Kidney (tissue), 14 donors: Measurements from ENCODE around the gene RSRC1. TPM values are rescaled to one million over a fixed set of nuclear protein-coding genes. Genes with fewer than 3 reads are reported as not detected.
"Not testable (repeated sequence)": the region's sequence is repeated elsewhere in the genome, so short reads cannot be mapped to it uniquely, and the experiment has no call there.

ENCODE experiments used
- DNase-seq, 5 donors: peaks; one replicate each; pipeline ENCODE4 v3.0.0-alpha.2; 2013 to 2020
- FAIRE-seq: peaks from 2 replicates; lab custom pipeline; 2012; peaks lifted over from hg19 to GRCh38; lab: Jason Lieb, UNC
- H3K27ac ChIP-seq, 2 donors: one replicate each; pipeline ENCODE4 v1.7.0; 2013; ENCODE audit warnings: low read depth in 2 of 2, low read length in 2 of 2, inconsistent platforms in 1 of 2
- H3K27me3 ChIP-seq: one replicate; pipeline ENCODE4 v1.7.1; 2013; ENCODE audit warnings: low read length, inconsistent platforms; ENCODE audit not compliant: control insufficient read depth, insufficient read depth
- H3K36me3 ChIP-seq, 3 donors: one replicate each; pipeline versions ENCODE4 v1.7.0 to v1.7.1; 2013; ENCODE audit warnings: low read length in 3 of 3, control low read depth in 1 of 3, inconsistent platforms in 1 of 3; ENCODE audit not compliant: insufficient read depth in 3 of 3, control insufficient read depth in 2 of 3
- H3K4me1 ChIP-seq, 3 donors: one replicate each; pipeline versions ENCODE4 v1.7.0 to v1.7.1; 2013; ENCODE audit warnings: low read length in 3 of 3, inconsistent platforms in 1 of 3, low read depth in 1 of 3; ENCODE audit not compliant: control insufficient read depth in 2 of 3, insufficient read depth in 2 of 3
- H3K4me3 ChIP-seq, 3 donors: one replicate each; pipeline versions ENCODE4 v1.7.0 to v1.8.1; 2013; ENCODE audit warnings: low read length in 3 of 3, control low read depth in 1 of 3, inconsistent platforms in 1 of 3
- H3K9ac ChIP-seq, 3 donors: one replicate each; pipeline versions ENCODE4 v1.7.0 to v1.7.1; 2013; ENCODE audit warnings: low read length in 3 of 3, control low read depth in 1 of 3, inconsistent platforms in 1 of 3
- H3K9me3 ChIP-seq, 3 donors: one replicate each; pipeline versions ENCODE4 v1.7.0 to v1.7.1; 2013; ENCODE audit warnings: low read length in 3 of 3, control low read depth in 1 of 3, inconsistent platforms in 1 of 3; ENCODE audit not compliant: control insufficient read depth in 2 of 3, insufficient read depth in 1 of 3
- intact Hi-C: fragments of 100-400 bp; cut with DNase I; formaldehyde crosslinking; loops from one replicate; pipeline ENCODE4 v1.11.1; 2022
- polyA plus RNA-seq: library from polyadenylated mRNA; stranded (reverse); fragments of 350-450 nt; fragmentation: Illumina TruSeq; extraction: RNeasy Lipid Tissue Mini Kit (QIAGEN cat#74804); gene quantifications from one replicate; pipeline ENCODE4 v1.2.3, GENCODE V29; 2014; ENCODE audit warnings: low read depth, low replicate concordance; ENCODE audit not compliant: insufficient read depth
- total RNA-seq: library from RNA; stranded (reverse); fragmentation: NEBNext Ultra II Directional; extraction: Animal tissue kit (Norgen Biotek cat#: 25700); gene quantifications from one replicate; pipeline ENCODE4 v1.2.1, GENCODE V29; 2021
- TF ChIP-seq, protein P1 (sequence below): IDR thresholded peaks from 3 replicates; pipeline ENCODE4 v1.5.1; 2012; ENCODE audit warnings: mild to moderate bottlenecking, moderate library complexity, borderline replicate concordance; ENCODE audit not compliant: insufficient read depth; ENCODE audit errors: extremely low read depth
- donor health status: control.
- donor health status: control.
- donor health status: control.
- donor health status: control.
- donor health status: control.
- donor health status: DM: yes; HTN: yes; CAD: no.
- donor health status: Normal renal cell carcinoma (clear cell type).

RSRC1 gene
- total and polyA plus RNA-seq, 2 donors from 2014 or later: 14.3 to 33.8 TPM

GRCh38 chr3:158220575-158220974 is 110.7 kb downstream of the RSRC1 start:
- DNase-seq (no peak), FAIRE-seq (no peak)
- no peaks in the 10 kb centered on the region for H3K4me1 ChIP-seq
- intact Hi-C loops: no loop called here
- H3K27me3 ChIP-seq: no peaks in the 10 kb centered on the region
- no peaks in the 10 kb centered on the region for H3K36me3 ChIP-seq
- TF ChIP-seq, protein P1, sequence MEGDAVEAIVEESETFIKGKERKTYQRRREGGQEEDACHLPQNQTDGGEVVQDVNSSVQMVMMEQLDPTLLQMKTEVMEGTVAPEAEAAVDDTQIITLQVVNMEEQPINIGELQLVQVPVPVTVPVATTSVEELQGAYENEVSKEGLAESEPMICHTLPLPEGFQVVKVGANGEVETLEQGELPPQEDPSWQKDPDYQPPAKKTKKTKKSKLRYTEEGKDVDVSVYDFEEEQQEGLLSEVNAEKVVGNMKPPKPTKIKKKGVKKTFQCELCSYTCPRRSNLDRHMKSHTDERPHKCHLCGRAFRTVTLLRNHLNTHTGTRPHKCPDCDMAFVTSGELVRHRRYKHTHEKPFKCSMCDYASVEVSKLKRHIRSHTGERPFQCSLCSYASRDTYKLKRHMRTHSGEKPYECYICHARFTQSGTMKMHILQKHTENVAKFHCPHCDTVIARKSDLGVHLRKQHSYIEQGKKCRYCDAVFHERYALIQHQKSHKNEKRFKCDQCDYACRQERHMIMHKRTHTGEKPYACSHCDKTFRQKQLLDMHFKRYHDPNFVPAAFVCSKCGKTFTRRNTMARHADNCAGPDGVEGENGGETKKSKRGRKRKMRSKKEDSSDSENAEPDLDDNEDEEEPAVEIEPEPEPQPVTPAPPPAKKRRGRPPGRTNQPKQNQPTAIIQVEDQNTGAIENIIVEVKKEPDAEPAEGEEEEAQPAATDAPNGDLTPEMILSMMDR: no peak
- H3K9me3 ChIP-seq: no peaks in the 10 kb centered on the region
- no peak overlapping the region for H3K9ac ChIP-seq
- H3K27ac ChIP-seq: no peak overlapping the region
- no peak overlapping the region for H3K4me3 ChIP-seq

DNA sequence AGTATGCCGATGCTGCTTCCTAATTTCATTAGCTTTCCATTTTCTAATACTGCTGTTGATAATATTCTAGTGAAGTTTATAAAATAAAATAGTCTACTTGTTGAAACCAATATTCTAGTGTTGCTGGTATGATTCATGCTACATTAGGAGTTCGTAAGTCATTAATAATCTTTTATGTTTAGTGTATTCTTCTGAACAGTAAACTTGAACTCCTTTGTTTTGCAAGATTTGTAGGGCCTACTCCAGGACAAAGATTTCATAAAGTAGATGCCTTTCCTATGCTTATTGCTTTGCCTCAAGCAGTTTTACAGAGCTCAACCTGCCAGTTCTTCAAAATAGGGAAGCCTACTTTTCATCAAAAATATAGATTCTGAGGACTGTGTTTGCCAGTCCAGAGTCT is 111.5 kb downstream of the RSRC1 start:
- H3K36me3 ChIP-seq: no peaks in the 10 kb centered on the region
- H3K9ac ChIP-seq: no peak overlapping the region
- intact Hi-C loops: no loop called here
- no peak for DNase-seq
- TF ChIP-seq, protein P1: no peak
- no peak overlapping the region for H3K27ac ChIP-seq
- H3K4me1 ChIP-seq: no peaks in the 10 kb centered on the region
- H3K4me3 ChIP-seq: no peak overlapping the region
- no peaks in the 10 kb centered on the region for H3K9me3 ChIP-seq
- H3K27me3 ChIP-seq: no peaks in the 10 kb centered on the region
- no peak for FAIRE-seq

- Histone ChIP-seq H3K4me1 (no peaks in the 10 kb centered on the region), H3K27ac (no peak overlapping the region), H3K9me3 (no peaks in the 10 kb centered on the region), H3K9ac (no peak overlapping the region), H3K4me3 (no peak overlapping the region), H3K27me3 (no peaks in the 10 kb centered on the region), H3K36me3 (no peaks in the 10 kb centered on the region)
- TF ChIP-seq, protein P1: no peak
- FAIRE-seq (no peak), DNase-seq (no peak)
- intact Hi-C loops: no loop called here
Measured at GRCh38 chr3:158226429-158226828, 116.5 kb downstream of the RSRC1 start.

- H3K9ac ChIP-seq, DNase-seq, H3K36me3 ChIP-seq, intact Hi-C loops, H3K9me3 ChIP-seq, H3K27ac ChIP-seq, H3K27me3 ChIP-seq, H3K4me1 ChIP-seq, H3K4me3 ChIP-seq: not testable (repeated sequence)
- FAIRE-seq: peak; percentile 38
Measured at GRCh38 chr3:158228942-158229341, 119.1 kb downstream of the RSRC1 start.
